Measurements from ENCODE around the gene ATP2A1. TPM values are rescaled to one million over a fixed set of nuclear protein-coding genes. Genes with fewer than 3 reads are reported as not detected.
"Not testable (repeated sequence)": the region's sequence is repeated elsewhere in the genome, so short reads cannot be mapped to it uniquely, and the experiment has no call there.

ATP2A1 gene
- polyA plus RNA-seq, 1 donor = 758 TPM

DNA sequence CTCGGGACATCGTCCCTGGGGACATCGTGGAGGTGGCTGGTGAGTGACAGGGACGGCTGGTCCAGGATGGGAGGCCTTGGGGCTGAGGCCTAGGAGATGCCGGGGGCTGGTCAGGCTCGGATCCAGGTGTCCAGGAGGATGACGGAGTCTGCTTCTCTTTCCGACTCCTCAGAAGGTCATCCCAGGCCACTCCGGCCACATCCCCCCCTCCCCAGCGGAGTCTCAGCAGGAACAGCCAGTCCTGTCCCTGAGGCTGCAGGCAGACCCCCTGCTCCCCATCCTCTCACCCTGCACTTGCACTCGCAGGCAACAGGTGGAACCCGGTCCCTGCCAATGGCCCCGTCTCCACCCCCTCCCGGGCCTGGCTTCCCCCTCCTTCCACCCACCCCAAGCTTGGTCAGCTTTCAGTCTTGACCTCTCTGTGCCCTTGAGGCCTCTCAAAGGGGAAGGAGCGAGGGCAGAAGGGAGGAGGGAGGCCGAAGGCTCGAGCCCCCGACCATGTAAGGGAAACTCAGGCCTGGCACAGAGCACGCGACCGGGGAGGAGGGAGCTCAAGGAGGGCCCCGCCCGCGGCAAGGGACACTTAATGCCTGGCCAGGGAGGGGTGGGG is 4.4 kb downstream of the ATP2A1 start:
- no peak for DNase-seq

DNA sequence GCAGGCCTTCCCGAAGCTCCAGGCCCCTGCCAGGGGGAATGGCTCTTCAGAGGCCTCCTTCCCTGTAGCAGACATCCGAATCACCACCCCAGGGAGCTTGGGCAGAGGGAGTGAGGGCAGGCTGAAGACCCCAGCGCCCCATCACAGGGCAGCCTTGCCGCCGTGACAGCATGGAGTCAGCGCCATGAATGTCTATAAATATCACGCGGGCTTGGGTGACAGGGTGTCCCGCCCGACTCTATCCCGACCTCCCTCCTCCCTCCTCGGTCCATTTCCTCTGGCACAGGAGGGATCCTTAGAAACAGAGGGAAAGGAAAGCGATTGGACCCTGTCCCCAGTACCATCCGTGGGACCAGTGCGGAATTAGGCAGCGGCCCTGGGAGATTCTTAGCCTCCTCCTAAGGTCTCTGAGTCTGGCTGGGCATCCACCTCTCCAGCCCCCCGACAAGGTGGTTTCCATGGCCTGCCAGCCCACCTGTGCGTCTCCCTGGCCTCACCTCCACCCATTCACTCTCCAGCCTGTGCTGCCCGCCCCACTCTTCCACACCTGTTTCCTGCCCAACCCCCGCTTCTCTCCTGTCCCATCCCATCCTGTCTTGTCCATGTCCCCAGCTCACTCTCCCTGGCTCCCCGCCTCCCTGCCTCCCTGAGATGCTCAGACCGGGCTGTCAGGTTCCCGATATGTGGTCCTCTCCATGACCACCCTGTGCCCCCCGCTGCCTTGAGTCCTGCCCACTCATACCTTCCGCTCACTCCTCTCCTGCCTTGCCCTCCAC is 5.1 kb downstream of the ATP2A1 start:
- no peak for DNase-seq

DNA sequence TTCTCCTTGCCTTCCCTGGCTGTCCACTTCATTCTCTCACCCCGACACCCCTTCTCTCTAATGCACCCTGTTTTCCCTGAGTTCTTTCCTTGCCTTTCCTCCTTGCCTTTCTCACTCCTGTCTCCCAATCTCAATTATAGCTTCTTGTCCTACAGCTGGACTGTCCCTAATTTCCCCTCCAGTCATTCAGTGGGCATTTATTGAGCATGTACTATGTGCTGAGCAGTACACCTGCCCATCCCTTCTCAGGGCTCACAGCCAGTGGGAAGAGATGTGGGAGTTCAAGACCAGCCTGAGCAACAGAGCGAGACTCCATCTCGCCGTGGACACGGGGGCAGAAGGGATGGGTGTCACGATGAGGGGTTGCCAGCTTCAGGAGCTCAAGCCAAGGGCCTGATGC is 5.8 kb downstream of the ATP2A1 start:
- DNase-seq = no peak

DNA sequence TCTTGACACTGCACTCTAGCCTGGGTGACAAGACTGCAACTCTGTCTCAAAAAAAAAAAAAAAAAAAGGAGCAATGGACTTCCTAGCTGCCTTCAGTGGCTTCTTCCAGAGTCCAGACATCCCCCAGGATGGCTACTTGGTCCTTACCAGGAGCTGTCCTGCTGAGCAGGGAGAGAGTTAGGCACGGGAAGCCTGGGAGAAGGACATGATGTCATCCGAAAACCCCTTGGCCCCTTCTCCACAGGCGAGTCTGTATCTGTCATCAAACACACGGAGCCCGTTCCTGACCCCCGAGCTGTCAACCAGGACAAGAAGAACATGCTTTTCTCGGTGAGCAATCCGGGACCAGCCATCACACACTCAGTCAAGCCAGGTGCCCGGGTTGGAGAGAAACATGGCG is 8.7 kb downstream of the ATP2A1 start:
- DNase-seq = no peak

DNA sequence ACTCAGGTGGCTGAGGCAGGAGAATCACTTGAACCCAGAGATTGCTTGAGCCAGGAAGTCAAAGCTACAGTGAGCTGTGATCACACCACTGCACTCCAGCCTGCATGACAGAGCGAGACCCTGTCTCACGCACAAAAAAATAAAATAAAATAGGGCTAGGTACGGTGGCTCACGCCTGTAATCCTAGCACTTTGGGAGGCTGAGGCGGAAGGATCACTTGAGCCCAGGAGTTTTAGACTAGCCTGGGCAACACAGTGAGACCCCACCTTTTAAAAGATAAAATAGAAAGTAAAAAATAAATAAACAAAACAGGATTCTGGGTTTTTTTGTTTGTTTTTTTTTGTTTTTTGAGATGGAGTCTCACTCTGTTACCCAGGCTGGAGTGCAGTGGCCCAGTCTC is 12.1 kb downstream of the ATP2A1 start:
- DNase-seq = not testable (repeated sequence)

DNA sequence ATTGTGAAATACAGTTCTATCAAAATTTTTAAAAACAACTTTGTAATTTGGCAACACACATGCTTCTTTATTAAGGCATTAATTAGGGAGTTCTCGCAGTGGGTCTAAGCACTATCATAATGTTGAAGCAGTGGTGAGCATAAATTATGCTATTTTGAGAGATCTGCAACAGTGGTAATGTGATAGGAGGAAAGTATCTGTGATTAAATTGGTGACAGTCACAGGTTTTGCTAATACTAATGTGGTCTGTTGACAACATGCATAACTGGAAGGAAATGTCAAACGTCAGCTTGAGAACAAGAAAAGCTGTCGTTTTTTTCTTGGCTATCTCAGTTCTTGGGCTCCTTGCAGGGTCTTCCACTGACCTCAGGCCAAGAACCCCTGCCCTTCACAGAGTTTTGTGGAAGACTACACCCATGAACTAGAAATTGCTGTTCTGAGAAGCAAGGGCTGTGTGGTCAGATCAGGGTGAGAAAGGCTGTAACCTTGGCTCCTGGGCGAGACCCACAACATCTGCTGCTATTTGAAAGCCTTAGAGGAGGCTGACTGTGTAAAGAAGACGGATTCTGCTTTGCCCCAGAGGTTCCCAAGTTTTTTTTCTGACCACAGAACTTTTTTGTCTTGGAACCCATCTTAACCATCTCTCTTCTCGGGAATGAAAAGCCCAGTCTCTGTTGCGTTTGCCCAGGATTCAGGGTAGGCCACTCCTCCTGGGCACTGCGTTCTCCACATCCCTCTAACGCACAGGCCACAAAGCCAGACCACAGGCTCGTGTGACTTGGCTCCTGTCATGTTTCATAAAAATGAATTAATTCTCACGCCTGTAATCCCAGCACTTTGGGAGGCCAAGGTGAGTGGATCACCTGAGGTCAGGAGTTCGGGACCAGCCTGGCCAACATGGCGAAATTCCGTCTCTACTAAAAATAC is 13.9 kb downstream of the ATP2A1 start:
- no peak for DNase-seq

DNA sequence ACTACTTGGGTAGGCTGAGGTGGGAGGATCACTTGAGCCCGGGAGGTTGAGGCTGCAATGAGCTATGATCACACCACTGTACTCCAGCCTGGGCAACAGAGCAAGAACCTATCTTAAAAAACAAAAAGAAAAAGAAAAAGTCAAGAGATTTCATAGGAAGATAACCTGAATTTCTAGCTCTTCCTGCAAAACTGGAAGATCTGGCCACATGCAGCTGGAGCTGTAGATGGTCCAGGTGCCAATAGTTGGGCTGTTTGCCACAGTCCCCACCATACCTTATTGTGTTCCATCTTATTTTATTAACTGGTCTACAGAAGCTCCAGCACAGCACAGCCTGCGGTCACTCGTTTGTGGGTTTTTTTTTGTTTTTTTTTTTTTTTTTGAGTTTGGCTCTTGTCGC is 15.0 kb downstream of the ATP2A1 start:
- DNase-seq = no peak

DNA sequence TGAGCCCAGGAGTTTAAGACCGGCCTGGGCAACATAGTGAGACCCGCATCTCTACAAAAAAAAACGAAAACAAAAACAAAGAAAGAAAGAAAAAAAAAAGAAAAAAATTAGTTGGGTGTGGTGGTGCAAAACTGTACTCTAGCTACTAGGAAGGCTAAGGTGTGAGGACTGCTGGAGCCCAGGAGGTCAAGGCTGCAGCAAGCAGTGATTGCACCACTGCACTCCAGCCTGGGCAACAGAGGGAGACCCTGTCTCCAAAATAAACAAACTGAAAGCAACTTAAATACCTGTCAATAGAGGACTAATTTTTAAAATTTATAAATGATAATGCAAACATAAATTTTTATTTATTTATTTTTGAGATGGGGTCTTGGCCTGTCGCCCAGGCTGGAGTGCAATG is 17.3 kb downstream of the ATP2A1 start:
- no peak for DNase-seq

DNA sequence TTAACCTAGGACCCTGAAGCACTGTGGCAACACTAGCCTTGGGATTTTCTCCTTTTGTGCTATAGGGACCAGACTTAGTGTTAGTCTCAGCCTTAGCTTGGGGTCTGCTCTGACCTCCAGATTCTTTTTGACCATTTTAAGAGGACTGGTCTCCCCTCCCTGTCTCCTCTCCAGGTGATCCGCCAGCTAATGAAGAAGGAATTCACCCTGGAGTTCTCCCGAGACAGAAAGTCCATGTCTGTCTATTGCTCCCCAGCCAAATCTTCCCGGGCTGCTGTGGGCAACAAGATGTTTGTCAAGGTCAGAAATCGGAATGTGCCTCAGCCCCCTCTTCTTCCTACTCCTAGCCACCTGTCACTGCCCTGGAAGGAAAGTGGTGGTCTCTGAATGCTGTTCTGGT is 19.5 kb downstream of the ATP2A1 start:
- no peak for DNase-seq

DNA sequence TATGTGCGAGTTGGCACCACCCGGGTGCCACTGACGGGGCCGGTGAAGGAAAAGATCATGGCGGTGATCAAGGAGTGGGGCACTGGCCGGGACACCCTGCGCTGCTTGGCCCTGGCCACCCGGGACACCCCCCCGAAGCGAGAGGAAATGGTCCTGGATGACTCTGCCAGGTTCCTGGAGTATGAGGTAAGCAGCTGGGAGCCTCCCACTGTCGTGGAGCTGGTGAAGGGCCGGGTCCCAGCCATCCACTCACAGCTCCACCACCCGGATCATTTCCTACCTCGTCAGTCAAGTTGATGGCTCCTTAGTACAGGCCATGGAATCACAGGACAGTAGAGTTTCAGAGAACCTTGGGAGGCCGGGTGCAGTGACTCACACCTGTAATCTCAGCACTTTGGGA is 20.0 kb downstream of the ATP2A1 start:
- no peak for DNase-seq

DNA sequence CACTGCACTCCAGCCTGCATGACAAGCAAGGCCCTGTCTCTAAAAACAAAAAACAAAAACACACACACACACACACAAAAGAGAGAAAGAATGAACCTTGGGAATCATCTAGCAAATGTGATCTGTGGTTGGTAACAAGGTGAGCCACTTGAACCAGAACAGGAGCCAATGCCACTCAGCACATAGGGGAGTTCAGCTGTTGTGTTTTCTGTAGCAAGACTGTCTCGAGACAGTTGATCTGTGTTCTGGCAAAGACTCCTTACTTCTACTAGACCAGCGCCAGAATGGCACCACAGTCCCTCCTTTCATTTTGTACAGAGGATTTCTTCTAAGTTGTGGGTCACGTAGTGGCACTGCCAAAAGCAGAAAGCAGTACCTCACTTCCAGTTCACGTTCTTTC is 20.7 kb downstream of the ATP2A1 start:
- no peak for DNase-seq

DNA sequence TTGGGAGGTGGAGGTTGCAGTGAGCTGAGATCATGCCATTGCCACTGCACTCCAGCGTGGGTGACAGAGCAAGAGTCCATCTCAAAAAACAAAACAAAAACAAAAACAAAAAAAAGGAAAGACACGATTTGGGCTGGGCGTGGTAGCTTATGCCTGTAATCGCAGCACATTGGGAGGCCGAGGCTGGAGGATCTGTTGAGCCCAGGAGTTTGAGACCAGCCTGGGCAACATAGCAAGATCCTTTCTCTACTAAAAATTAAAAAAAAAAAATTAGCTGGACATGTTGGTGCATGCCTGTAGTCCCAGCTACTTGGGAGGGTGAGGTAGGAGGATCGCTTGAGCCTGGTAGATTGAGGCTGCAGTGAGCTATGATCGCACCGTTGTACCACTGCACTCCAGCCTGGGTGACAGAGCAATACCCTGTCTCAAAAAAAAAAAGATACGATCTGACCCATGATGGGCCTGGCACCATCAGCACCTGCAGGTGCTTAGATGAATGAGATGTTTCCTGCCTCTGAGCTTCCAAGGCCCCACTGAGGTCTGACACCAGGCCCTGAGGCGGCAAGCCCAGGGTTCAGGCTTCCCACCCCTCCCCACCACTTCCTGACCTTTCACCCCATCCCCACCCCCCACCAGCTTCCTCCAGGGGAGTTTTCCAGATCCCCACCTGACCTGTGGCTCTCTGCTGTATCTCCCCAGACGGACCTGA is 21.7 kb downstream of the ATP2A1 start:
- no peak for DNase-seq

DNA sequence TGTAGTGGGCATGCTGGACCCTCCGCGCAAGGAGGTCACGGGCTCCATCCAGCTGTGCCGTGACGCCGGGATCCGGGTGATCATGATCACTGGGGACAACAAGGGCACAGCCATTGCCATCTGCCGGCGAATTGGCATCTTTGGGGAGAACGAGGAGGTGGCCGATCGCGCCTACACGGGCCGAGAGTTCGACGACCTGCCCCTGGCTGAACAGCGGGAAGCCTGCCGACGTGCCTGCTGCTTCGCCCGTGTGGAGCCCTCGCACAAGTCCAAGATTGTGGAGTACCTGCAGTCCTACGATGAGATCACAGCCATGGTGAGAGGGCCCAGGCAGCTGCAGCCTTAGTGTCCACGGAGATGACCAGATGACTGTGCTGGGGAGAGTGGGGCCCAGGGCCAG is 22.3 kb downstream of the ATP2A1 start:
- no peak for DNase-seq

DNA sequence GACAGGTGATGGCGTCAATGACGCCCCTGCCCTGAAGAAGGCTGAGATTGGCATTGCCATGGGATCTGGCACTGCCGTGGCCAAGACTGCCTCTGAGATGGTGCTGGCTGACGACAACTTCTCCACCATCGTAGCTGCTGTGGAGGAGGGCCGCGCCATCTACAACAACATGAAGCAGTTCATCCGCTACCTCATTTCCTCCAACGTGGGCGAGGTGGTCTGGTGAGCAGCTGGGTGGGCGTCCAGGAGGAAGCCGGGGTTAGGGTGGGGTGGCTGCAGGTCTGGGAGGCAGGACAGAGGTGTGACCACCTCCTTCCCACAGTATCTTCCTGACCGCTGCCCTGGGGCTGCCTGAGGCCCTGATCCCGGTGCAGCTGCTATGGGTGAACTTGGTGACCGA is 23.6 kb downstream of the ATP2A1 start:
- DNase-seq = no peak

DNA sequence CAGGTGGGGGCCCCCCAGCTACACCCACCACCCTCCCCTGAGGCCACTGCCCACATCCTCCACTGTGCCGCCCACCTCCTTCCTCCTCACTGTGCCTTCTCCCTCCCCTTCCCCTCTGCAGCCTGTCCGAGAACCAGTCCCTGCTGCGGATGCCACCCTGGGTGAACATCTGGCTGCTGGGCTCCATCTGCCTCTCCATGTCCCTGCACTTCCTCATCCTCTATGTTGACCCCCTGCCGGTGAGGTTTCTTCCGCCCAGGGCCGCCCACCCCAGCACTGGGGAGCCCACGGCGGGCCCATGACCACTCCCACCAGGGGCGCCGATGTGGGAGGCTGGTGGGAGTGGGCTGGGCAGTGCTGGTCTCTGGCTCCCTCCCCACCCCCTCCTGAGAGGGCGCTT is 24.6 kb downstream of the ATP2A1 start:
- no peak for DNase-seq

DNA sequence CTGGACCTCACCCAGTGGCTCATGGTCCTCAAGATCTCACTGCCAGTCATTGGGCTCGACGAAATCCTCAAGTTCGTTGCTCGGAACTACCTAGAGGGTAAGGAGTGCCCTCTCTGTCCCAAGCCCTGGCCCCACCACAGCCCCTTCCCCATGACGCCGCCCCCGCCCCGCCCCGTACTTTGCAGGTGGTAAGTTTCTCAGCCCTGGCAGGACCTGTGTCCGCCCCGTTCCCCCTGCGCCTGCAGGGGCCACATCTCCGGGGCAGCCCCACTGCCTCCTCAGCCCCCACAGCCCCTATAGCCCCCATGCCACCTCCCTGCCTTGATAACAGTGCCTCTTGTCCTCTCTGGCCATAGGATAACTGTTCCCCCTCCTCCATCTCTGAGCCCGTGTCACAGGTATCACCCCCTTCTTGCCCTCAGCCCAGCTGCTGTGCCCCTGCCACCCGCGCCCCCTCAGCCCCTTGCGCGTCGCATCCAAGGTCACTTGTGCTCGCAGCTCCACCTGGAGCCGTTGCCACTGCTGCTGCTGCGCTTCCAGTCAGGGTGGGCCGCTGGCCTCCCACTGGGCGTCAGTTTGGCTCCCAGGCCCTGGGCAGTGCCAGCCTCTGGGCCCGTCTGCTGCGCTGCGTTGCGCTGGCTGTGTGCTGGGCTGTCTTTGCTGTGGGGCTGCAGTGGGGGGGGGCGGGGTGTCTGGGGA is 25.2 kb downstream of the ATP2A1 start:
- no peak for DNase-seq

DNA sequence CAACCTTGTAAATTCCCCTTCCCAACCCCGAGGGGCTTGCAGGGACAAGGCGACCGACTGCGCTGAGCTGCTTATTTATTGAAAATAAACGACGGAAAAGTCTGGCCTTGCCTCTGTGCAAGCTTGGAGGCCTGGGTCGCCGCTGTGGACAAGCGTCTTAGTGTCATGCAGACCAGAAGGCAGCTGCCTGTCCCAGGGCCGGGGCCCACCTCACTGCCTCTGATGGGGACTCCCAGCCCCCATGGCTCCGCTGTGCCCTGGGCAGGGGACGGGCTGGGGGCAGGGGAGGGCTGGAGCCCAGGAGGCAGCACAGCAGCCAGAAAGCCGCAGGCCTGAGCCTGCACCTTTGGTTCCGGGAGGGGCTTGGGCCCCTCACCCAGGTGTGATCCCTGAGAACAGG is 26.1 kb downstream of the ATP2A1 start:
- DNase-seq = no peak

DNA sequence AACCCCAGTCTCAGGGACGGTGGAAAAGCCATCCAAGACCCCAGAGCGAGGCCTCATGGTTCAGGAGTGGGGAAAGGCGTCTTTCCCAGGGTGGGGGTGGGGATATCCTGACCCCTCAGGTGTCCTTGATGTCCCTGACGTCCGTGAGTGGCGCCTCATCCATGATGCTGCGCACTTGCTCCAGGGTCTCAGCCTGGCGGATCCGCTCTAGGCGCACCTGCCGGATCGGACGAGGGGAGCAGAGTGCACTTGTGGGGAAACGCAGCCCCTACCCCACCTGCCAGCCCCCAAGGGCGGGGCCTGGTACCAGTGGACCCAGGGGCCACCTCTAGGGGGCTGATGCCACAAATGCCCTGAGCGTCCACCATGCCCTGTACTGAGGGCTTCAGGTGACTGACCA is 26.5 kb downstream of the ATP2A1 start:
- no peak for DNase-seq

DNA sequence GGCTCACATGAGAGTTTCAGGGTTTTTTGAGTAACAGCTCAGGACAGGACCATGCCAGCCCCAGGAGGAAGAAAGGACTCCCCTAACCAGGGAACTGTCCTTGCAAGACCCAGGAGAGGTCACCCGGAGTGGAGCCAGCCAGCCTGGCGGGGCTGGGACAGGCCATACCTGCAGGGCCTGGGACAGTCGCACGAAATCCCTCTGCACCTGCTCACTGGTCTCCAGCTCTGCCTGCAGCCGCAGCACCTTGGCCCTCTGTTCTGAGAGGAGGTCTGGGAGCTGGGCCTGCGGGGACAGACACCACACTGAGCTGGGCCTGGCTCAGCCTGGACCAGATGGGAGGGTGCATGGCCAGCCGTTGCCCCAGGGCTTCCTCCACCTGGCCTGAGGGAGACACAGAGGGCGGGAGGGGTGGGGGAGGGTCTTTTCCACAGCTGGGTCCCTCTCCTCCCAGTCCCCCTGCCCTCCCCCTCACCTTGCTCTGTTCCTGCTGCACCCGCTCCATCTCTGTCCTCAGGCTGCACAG is 27.0 kb downstream of the ATP2A1 start:
- DNase-seq = no peak

DNA sequence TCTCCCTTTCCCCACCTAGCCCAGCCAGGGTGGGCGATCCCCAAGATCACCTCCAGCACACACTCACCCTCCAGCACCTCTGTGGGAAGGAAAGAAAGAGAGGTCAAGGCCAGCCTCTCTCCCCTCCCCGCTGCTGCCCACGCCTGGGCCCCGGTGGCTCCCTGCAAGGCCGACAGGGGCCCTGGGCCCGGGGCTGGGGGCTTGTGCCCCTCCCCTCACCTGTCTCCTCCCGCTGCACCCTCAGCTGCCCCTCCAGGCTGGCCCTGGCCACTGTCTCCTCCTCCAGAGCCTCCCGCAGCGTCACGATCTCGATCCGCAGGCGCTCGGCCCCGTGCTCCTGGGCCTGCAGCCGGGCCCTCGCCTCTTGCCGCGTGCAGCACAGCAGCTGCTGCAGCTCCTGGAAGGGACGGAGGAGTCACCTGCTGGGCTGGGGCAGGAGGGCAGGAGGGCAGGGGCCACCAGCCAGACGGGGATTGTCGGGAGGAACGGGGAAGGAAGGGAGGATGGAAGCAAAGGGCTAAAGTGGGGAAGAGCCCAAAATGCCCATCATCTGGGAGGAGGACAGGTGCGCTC is 27.6 kb downstream of the ATP2A1 start:
- DNase-seq = no peak

Measured in hindlimb muscle (tissue), 1 donor.